Mesothelial cell of epicardium (in vitro differentiated cells): Measurements from ENCODE around the gene CTAGE9. TPM values are rescaled to one million over a fixed set of nuclear protein-coding genes. Genes with fewer than 3 reads are reported as not detected.

ENCODE experiments used
- DNase-seq, 2 experiments: peaks; one replicate each; pipeline ENCODE4 v3.0.0; 2021; ENCODE audit warnings: low spot score in 2 of 2; ENCODE audit not compliant: unreplicated experiment in 2 of 2
- H3K27ac Mint-ChIP-seq: 2 replicates; pipeline ENCODE4 v1.8.0; 2021; ENCODE audit warnings: mixed read lengths
- H3K27me3 Mint-ChIP-seq: 2 replicates; pipeline ENCODE4 v1.8.0; 2021; ENCODE audit warnings: low read depth, mixed read lengths
- H3K36me3 Mint-ChIP-seq: 2 replicates; pipeline ENCODE4 v1.8.0; 2021; ENCODE audit warnings: mixed read lengths
- H3K4me1 Mint-ChIP-seq: 2 replicates; pipeline ENCODE4 v1.8.0; 2021; ENCODE audit warnings: mixed read lengths
- H3K4me3 Mint-ChIP-seq: 2 replicates; pipeline ENCODE4 v1.8.0; 2021; ENCODE audit warnings: mild to moderate bottlenecking, moderate library complexity, mixed read lengths
- H3K9me3 Mint-ChIP-seq: 2 replicates; pipeline ENCODE4 v1.8.0; 2021; ENCODE audit warnings: mixed read lengths
- CTCF ChIP-seq: fragments of 200-600 bp; sonication (generic); IDR thresholded peaks from one replicate; pipeline ENCODE4 v1.5.0; 2021; ENCODE audit warnings: antibody characterized with exemption; ENCODE audit not compliant: unreplicated experiment
- total RNA-seq: library from RNA; stranded (reverse); gene quantifications from 3 replicates; pipeline ENCODE4 v1.2.1, GENCODE V29; 2021

CTAGE9 gene
- total RNA-seq, 1 donor from 2014 or later, result 0.16 TPM

GRCh38 chr6:131749023-131749422 is 38.2 kb upstream of the CTAGE9 start:
- TF ChIP-seq CTCF, result no peak
- no peak overlapping the region for H3K4me3 Mint-ChIP-seq
- no peaks in the 10 kb centered on the region for H3K36me3 Mint-ChIP-seq
- H3K27me3 Mint-ChIP-seq, result no peaks in the 10 kb centered on the region
- DNase-seq, result no peak
- no peaks in the 10 kb centered on the region for H3K9me3 Mint-ChIP-seq
- no peak overlapping the region for H3K27ac Mint-ChIP-seq
- peaks cover 5% of the 10 kb centered on the region for H3K4me1 Mint-ChIP-seq

GRCh38 chr6:131747821-131748353 is 37.1 kb upstream of the CTAGE9 start:
- H3K27me3 Mint-ChIP-seq, result no peaks in the 10 kb centered on the region
- H3K9me3 Mint-ChIP-seq, result no peaks in the 10 kb centered on the region
- TF ChIP-seq CTCF, result no peak
- H3K4me3 Mint-ChIP-seq, result no peak overlapping the region
- H3K4me1 Mint-ChIP-seq, result peaks cover 5% of the 10 kb centered on the region
- no peak for DNase-seq
- no peak overlapping the region for H3K27ac Mint-ChIP-seq
- H3K36me3 Mint-ChIP-seq, result no peaks in the 10 kb centered on the region

- no peaks in the 10 kb centered on the region for H3K9me3 Mint-ChIP-seq
Observed at GRCh38 chr6:131745476-131745875, 34.7 kb upstream of the CTAGE9 start.

GRCh38 chr6:131744432-131745287 is 33.8 kb upstream of the CTAGE9 start:
- Mint-ChIP-seq H3K4me3 (no peak overlapping the region), H3K4me1 (peaks cover 5% of the 10 kb centered on the region), H3K9me3 (no peaks in the 10 kb centered on the region), H3K27me3 (no peaks in the 10 kb centered on the region), H3K27ac (no peak overlapping the region), H3K36me3 (no peaks in the 10 kb centered on the region)
- DNase-seq, result no peak
- TF ChIP-seq CTCF, result no peak

More at GRCh38 chr6:131745476-131745875, 34.7 kb upstream of the CTAGE9 start:
- Mint-ChIP-seq H3K4me1 (peaks cover 5% of the 10 kb centered on the region), H3K27ac (no peak overlapping the region), H3K27me3 (no peaks in the 10 kb centered on the region), H3K4me3 (no peak overlapping the region), H3K36me3 (no peaks in the 10 kb centered on the region)
- DNase-seq, result no peak
- no peak for TF ChIP-seq CTCF

GRCh38 chr6:131741688-131742393 is 31.0 kb upstream of the CTAGE9 start:
- no peaks in the 10 kb centered on the region for H3K9me3 Mint-ChIP-seq
- DNase-seq, result no peak
- no peak overlapping the region for H3K4me3 Mint-ChIP-seq
- no peaks in the 10 kb centered on the region for H3K27me3 Mint-ChIP-seq
- no peak overlapping the region for H3K27ac Mint-ChIP-seq
- peaks cover 5% of the 10 kb centered on the region for H3K4me1 Mint-ChIP-seq
- no peaks in the 10 kb centered on the region for H3K36me3 Mint-ChIP-seq
- no peak for TF ChIP-seq CTCF
